ENCODE results near the gene UNK.

Gene UNK

DNA sequence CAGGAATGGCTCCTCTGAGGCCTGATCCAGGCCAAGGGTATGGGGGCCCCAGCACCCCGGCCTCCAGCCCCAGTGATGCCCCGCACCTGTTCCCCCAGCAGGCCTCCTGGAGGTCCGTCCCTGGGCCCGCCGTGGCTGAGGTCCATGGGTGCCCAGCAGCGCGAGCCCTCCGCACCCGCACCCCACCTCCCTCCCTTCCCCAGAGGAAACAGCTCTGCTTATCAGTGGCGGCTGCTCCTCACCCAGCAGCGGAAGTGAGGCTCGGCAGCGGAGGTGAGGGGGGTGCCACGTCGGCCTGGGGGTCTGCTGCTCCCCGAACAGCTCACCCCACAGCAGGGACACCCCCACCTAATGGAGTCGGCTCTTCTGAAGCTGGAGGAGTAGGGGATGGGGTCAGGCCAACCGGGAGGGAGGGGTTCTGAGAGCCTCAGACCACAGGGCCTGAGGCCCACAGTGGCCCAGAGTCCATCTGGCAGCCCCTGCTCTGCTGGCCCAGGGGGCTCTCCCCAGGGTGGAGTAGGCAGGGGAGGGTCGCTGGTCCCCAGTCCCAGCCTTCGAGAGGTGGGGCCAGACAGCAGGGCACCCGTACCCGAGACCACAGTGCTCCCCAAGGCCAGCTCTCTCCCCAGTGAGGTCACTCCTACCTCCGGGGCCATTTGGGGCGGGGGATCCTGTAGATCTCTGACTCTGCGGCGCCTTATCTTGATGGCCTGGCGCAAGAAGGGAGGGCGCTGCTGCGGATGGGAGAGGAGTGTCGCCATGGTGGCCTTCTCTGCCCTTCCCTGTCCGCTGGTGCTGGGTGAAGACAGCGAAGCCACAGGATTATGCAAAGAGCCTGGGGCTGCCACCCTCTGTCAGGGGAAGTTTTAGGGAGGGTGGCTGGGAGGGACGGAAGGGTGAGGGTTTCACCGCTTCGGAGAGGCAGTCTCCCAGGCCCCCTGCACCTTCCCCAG is 59.2 kb downstream of the UNK start, which contains the start of gene UNC13D:
Gene UNC13D, minus strand, starts transcription at position 828 of the 953 bp plus-strand sequence. Its CDS starts 67 bp downstream, at position 761.
- no peaks in the 10 kb centered on the region for H3K27me3 ChIP-seq (ENCODE audit: control insufficient read depth, insufficient read depth, low read length)
- H3K4me3 ChIP-seq (ENCODE audit: low read length), result peak within 1 kb of the TSS; percentile 49
- peak within 1 kb of the TSS; percentile 66 for H3K27ac ChIP-seq (ENCODE audit: low read depth, low read length)
- peak within 1 kb of the TSS; percentile 49 for H3K9ac ChIP-seq (ENCODE audit: low read length)
- peaks cover 25% of the 10 kb centered on the region for H3K36me3 ChIP-seq (ENCODE audit: control insufficient read depth, insufficient read depth, low read length)
- peaks cover 7% of the 10 kb centered on the region for H3K4me1 ChIP-seq (ENCODE audit: control insufficient read depth, insufficient read depth, low read length)

- Histone ChIP-seq H3K4me3 (ENCODE audit: low read length) (peak overlapping the region; percentile 49), H3K4me1 (ENCODE audit: control insufficient read depth, insufficient read depth, low read length) (peaks cover 7% of the 10 kb centered on the region), H3K9ac (ENCODE audit: low read length) (peak overlapping the region; percentile 49), H3K36me3 (ENCODE audit: control insufficient read depth, insufficient read depth, low read length) (peaks cover 32% of the 10 kb centered on the region), H3K27ac (ENCODE audit: low read depth, low read length) (peak overlapping the region; percentile 66), H3K27me3 (ENCODE audit: control insufficient read depth, insufficient read depth, low read length) (no peaks in the 10 kb centered on the region)
Measured at GRCh38 chr17:75844530-75845057, 60.0 kb downstream of the UNK start.

- peak overlapping the region; percentile 66 for H3K27ac ChIP-seq (ENCODE audit: low read depth, low read length)
- peaks cover 7% of the 10 kb centered on the region for H3K4me1 ChIP-seq (ENCODE audit: control insufficient read depth, insufficient read depth, low read length)
- peak overlapping the region; percentile 22 for H3K4me3 ChIP-seq (ENCODE audit: low read length)
- peaks cover 35% of the 10 kb centered on the region for H3K36me3 ChIP-seq (ENCODE audit: control insufficient read depth, insufficient read depth, low read length)
- H3K9ac ChIP-seq (ENCODE audit: low read length), result peak overlapping the region; percentile 49
- H3K27me3 ChIP-seq (ENCODE audit: control insufficient read depth, insufficient read depth, low read length), result no peaks in the 10 kb centered on the region
Measured at GRCh38 chr17:75845058-75845711, 60.6 kb downstream of the UNK start.

DNA sequence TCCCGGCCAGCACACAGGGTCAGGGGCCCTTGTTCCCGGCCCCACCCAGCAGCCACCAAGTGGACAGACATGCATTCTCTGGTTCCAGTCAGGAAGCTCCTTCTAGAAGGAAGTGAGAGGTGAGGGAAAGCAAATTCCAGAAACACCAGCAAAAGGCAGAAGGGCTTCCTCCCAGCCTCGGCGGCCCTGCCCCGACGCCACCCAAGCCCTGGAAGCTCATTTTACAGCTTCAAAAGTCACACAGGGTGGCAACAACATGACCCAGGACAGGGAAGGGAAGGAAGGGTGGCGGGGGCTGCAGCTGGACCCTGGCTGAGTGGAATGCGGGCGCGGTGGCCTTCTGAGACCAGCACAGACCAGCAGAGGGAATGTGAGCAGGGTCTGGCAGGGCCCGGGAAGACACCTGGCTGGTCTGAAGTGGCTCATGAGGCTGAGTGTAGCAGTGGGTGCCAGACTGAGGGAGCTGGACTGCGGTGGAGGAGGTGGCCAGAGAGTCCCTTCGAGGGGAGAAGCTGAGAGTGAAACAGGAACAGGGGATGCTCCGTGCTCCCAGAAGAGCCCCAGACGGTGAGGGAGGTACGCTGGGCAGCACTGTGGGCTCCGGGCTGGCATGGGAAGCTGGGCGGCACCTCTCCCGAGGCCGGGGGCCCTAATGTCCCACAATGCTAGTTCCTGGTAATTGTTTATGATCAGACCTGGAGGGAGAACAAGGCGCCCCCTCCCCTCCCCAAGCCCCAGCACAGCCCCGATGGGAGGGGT is 61.5 kb downstream of the UNK start:
- Histone ChIP-seq H3K27me3 (ENCODE audit: control insufficient read depth, insufficient read depth, low read length) (no peaks in the 10 kb centered on the region), H3K9ac (ENCODE audit: low read length) (no peak overlapping the region), H3K36me3 (ENCODE audit: control insufficient read depth, insufficient read depth, low read length) (peaks cover 40% of the 10 kb centered on the region), H3K27ac (ENCODE audit: low read depth, low read length) (peak overlapping the region; percentile 8), H3K4me1 (ENCODE audit: control insufficient read depth, insufficient read depth, low read length) (peaks cover 7% of the 10 kb centered on the region), H3K4me3 (ENCODE audit: low read length) (no peak overlapping the region)

DNA sequence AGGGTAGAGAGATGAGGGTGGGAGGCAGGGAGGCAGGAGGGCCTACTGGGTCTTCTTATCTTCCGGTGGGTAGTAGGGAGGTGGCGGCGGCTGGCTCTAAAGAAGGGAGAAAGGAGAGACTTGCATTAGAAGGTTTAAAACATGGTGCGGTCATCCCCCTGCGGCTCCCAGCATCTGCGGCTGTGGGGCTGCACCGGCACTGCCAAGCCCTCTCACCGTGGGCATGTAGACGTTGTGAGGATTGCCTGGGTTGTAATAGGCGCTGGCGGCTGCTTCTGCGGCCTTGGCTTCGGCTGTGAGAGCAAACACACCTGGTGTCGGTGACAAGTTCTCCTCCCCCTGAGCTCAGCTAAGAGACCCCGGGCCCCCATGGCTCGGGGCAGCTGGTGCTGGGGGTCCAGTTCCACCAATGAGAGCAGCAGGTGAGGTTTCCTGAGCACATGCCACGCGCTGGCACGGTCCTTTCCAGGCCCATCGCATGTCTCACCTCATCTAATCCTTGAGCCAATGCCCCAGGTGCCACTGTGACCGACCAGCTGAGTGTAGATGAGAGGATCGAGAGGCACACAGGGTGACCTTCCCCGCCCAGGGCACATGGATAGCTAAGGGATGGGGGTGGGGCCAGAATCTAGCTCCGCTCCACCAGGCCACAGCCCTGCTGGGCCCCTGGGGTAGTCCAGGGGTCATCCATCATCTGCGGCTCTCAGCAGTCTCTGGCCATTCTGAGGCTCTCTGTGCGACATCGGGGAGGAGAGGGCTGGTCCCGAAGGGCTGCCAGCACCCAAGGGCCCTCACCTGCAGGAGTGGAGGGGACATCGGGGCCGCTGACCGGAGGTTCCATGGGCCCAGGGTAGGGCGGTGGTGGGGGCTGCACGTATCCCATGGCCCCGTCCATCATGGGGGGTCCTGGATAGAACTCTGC is 62.3 kb downstream of the UNK start:
- Histone ChIP-seq H3K9ac (ENCODE audit: low read length) (no peak overlapping the region), H3K27ac (ENCODE audit: low read depth, low read length) (no peak overlapping the region), H3K4me3 (ENCODE audit: low read length) (no peak overlapping the region), H3K36me3 (ENCODE audit: control insufficient read depth, insufficient read depth, low read length) (peaks cover 42% of the 10 kb centered on the region), H3K27me3 (ENCODE audit: control insufficient read depth, insufficient read depth, low read length) (no peaks in the 10 kb centered on the region), H3K4me1 (ENCODE audit: control insufficient read depth, insufficient read depth, low read length) (peaks cover 12% of the 10 kb centered on the region)

GRCh38 chr17:75847614-75848522 is 63.3 kb downstream of the UNK start:
- H3K36me3 ChIP-seq (ENCODE audit: control insufficient read depth, insufficient read depth, low read length), result peaks cover 42% of the 10 kb centered on the region
- H3K27ac ChIP-seq (ENCODE audit: low read depth, low read length), result no peak overlapping the region
- no peaks in the 10 kb centered on the region for H3K27me3 ChIP-seq (ENCODE audit: control insufficient read depth, insufficient read depth, low read length)
- H3K4me3 ChIP-seq (ENCODE audit: low read length), result no peak overlapping the region
- H3K4me1 ChIP-seq (ENCODE audit: control insufficient read depth, insufficient read depth, low read length), result peaks cover 12% of the 10 kb centered on the region
- H3K9ac ChIP-seq (ENCODE audit: low read length), result no peak overlapping the region

- Histone ChIP-seq H3K4me1 (ENCODE audit: control insufficient read depth, insufficient read depth, low read length) (peaks cover 16% of the 10 kb centered on the region), H3K36me3 (ENCODE audit: control insufficient read depth, insufficient read depth, low read length) (peaks cover 42% of the 10 kb centered on the region), H3K27me3 (ENCODE audit: control insufficient read depth, insufficient read depth, low read length) (no peaks in the 10 kb centered on the region), H3K9ac (ENCODE audit: low read length) (peak overlapping the region; percentile 3), H3K4me3 (ENCODE audit: low read length) (no peak overlapping the region), H3K27ac (ENCODE audit: low read depth, low read length) (no peak overlapping the region)
Measured at GRCh38 chr17:75848523-75849278, 64.1 kb downstream of the UNK start.

GRCh38 chr17:75849279-75849646 is 64.7 kb downstream of the UNK start:
- H3K27me3 ChIP-seq (ENCODE audit: control insufficient read depth, insufficient read depth, low read length), result no peaks in the 10 kb centered on the region
- H3K4me1 ChIP-seq (ENCODE audit: control insufficient read depth, insufficient read depth, low read length), result peaks cover 20% of the 10 kb centered on the region
- peaks cover 42% of the 10 kb centered on the region for H3K36me3 ChIP-seq (ENCODE audit: control insufficient read depth, insufficient read depth, low read length)
- no peak overlapping the region for H3K4me3 ChIP-seq (ENCODE audit: low read length)
- no peak overlapping the region for H3K9ac ChIP-seq (ENCODE audit: low read length)
- no peak overlapping the region for H3K27ac ChIP-seq (ENCODE audit: low read depth, low read length)

DNA sequence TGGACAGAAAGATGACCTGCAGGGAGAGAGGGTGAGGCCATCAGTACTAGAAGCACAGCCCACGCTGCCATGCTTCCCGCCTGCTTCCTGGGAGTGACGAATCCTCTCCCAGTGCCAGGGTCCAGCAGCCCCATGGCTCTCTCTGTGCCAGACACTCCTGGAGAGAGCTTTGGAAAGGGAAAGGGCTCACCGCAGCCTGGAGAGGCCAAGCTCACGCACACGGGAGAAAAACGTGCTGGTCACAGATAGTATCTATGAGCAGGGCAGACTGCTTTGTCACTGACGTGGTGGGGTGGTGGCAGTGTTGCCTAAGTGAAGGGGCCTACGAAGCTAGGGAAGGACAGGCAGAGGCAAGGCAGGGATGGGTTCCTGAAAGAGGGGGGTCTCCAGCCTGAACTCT is 65.1 kb downstream of the UNK start:
- Histone ChIP-seq H3K27ac (ENCODE audit: low read depth, low read length) (no peak overlapping the region), H3K36me3 (ENCODE audit: control insufficient read depth, insufficient read depth, low read length) (peaks cover 42% of the 10 kb centered on the region)

GRCh38 chr17:75850928-75851692 is 66.5 kb downstream of the UNK start:
- Histone ChIP-seq H3K27ac (ENCODE audit: low read depth, low read length) (peak overlapping the region; percentile 70), H3K4me3 (ENCODE audit: low read length) (no peak overlapping the region), H3K9ac (ENCODE audit: low read length) (no peak overlapping the region), H3K4me1 (ENCODE audit: control insufficient read depth, insufficient read depth, low read length) (peaks cover 17% of the 10 kb centered on the region), H3K27me3 (ENCODE audit: control insufficient read depth, insufficient read depth, low read length) (no peaks in the 10 kb centered on the region), H3K36me3 (ENCODE audit: control insufficient read depth, insufficient read depth, low read length) (peaks cover 41% of the 10 kb centered on the region)

More for the DNA sequence above, 65.1 kb downstream of the UNK start:
- Histone ChIP-seq H3K9ac (ENCODE audit: low read length) (no peak overlapping the region), H3K4me1 (ENCODE audit: control insufficient read depth, insufficient read depth, low read length) (peaks cover 22% of the 10 kb centered on the region), H3K27me3 (ENCODE audit: control insufficient read depth, insufficient read depth, low read length) (no peaks in the 10 kb centered on the region), H3K4me3 (ENCODE audit: low read length) (no peak overlapping the region)
